Heart left ventricle (tissue), 16 donors: ENCODE results near the gene TBC1D5. TPM values are rescaled to one million over a fixed set of nuclear protein-coding genes. Genes with fewer than 3 reads are reported as not detected.
"Not testable (repeated sequence)": the region's sequence is repeated elsewhere in the genome, so short reads cannot be mapped to it uniquely, and the experiment has no call there.

Experiments
- ATAC-seq, 4 donors: fragments of 200-7000 bp; cut with Tn5 transposase; one replicate each; pipeline ENCODE4 v1.9.1; 2020 to 2022; ENCODE audit warnings: moderate library complexity in 4 of 4, mild to moderate bottlenecking in 3 of 4, moderate number of reproducible peaks in 1 of 4
- DNase-seq, 5 donors: peaks; one replicate each; pipeline ENCODE4 v3.0.0-alpha.2; 2020
- H3K27ac ChIP-seq, 12 donors: fragments of 200-600 bp; sonication (generic) in 4 of 12; one replicate each; pipeline versions ENCODE4 v1.5.0 to v1.8.0; 2016 to 2022; ENCODE audit warnings: mild to moderate bottlenecking in 2 of 12
- H3K27me3 ChIP-seq, 9 donors: fragments of 200-600 bp; sonication (generic) in 2 of 9; one replicate each; pipeline versions ENCODE4 v1.5.1 to v1.8.0; 2016 to 2022; ENCODE audit warnings: mild to moderate bottlenecking in 3 of 9
- H3K36me3 ChIP-seq, 9 donors: fragments of 200-600 bp; sonication (generic) in 2 of 9; one replicate each; pipeline versions ENCODE4 v1.5.0 to v1.8.0; 2018 to 2022; ENCODE audit warnings: mild to moderate bottlenecking in 2 of 9
- H3K4me1 ChIP-seq, 12 donors: fragments of 200-600 bp; sonication (generic) in 4 of 12; one replicate each; pipeline versions ENCODE4 v1.5.0 to v1.8.0; 2016 to 2022; ENCODE audit warnings: mild to moderate bottlenecking in 3 of 12
- H3K4me3 ChIP-seq, 12 donors: fragments of 200-600 bp; sonication (generic) in 4 of 12; one replicate each; pipeline versions ENCODE4 v1.5.0 to v1.8.0; 2017 to 2022; ENCODE audit warnings: mild to moderate bottlenecking in 9 of 12, moderate library complexity in 4 of 12
- H3K9me3 ChIP-seq, 12 donors: fragments of 200-600 bp; sonication (generic) in 4 of 12; one replicate each; pipeline versions ENCODE4 v1.5.0 to v1.8.0; 2016 to 2022; ENCODE audit warnings: mild to moderate bottlenecking in 1 of 12
- CTCF ChIP-seq, 12 donors: fragments of 200-600 bp; sonication (generic) in 4 of 12; IDR thresholded peaks; one replicate each; pipeline versions ENCODE4 v1.5.0 to v1.8.0; 2018 to 2022; ENCODE audit warnings: antibody characterized with exemption in 12 of 12, mild to moderate bottlenecking in 5 of 12
- POLR2A ChIP-seq, 2 donors: fragments of 450-650 bp; IDR thresholded peaks; one replicate each; pipeline ENCODE4 v1.6.1; 2017; ENCODE audit warnings: antibody characterized with exemption in 2 of 2, mild to moderate bottlenecking in 2 of 2, moderate library complexity in 2 of 2
- WGBS, 4 donors: extraction: QIAGEN DNeasy Blood & Tissue Kit in 2 of 4; methylation state at CpG; one replicate each; pipeline versions ENCODE4 v1.1.5 to v1.1.7; 2013 to 2018; 5-methylcytosine and 5-hydroxymethylcytosine counted together
- intact Hi-C, 10 donors: fragments of 100-400 bp; cut with DNase I; formaldehyde crosslinking; loops; one replicate each; pipeline versions ENCODE4 v1.11.1 to v1.14.2; 2022
- polyA plus RNA-seq, 2 donors: library from polyadenylated mRNA; stranded (reverse); fragments of 200-250 nt; gene quantifications; one replicate each; pipeline ENCODE4 v1.2.3, GENCODE V29; 2013
- total RNA-seq, 9 donors: library from RNA; depleted of rRNA in 2 of 9; stranded (reverse); fragments of >200 nt in 2 of 9; fragmentation: NEBNext Ultra II Directional in 3 of 9; extraction: Animal tissue kit (Norgen Biotek cat#: 25700) in 3 of 9; gene quantifications; one replicate each; pipeline versions ENCODE4 v1.1.0 to v1.2.4, GENCODE V29; 2016 to 2023
- donor health status: ischemic (EF 13 %, LVEDD 7.1; RV severe dilation, severe dysfunction).
- donor health status: healthy with polysubstance abuse.
- donor health status: DM: no; HTN: yes; CAD: no.
- donor health status: DM: no; HTN: no; CAD: no.
- donor health status: ischemic (EF 25% LVEDD 6.9; RV normal size, moderate dysfunction).
- donor health status: ischemic (EF 25% LVEDD 5.7; RV mildly dilated, moderate dysfunction).
- donor health status: healthy.
- donor health status: DM: yes; HTN: yes; CAD: no.
- donor health status: ischemic (EF 35%, LVEDD 5.7; RV mildly dilated, moderate dysfunction).
- donor health status: nonischemic (EF 11% LVEDD 7.7; RV severe dilation, severe dysfunction).
- donor health status: DM: yes; HTN: yes; CAD: no.
- donor health status: PGD.
- donor health status: ischemic (EF 29% LVEDD 5.4; RV normal size, mild dysfunction).
- donor health status: nonischemic (EF 23%, LVEDD 6.1; RV moderate dilation, normal function).

TBC1D5 gene
- total and polyA plus RNA-seq, 11 donors, result 5.8 to 48.3 (median 31.1) TPM

- TF ChIP-seq CTCF (IDR thresholded peaks at IDR 0.05), result no peak
- TF ChIP-seq POLR2A (IDR thresholded peaks at IDR 0.05), result no peak
- Histone ChIP-seq H3K36me3 (no peaks in the 10 kb centered on the region), H3K9me3 (no peaks in the 10 kb centered on the region), H3K27me3 (no peaks in the 10 kb centered on the region), H3K27ac (peak overlapping the region in 1 of 12 donors; percentile 98), H3K4me3 (no peak overlapping the region), H3K4me1 (peaks cover 0 to 51% (median 21%) of the 10 kb centered on the region in 12 donors)
- intact Hi-C loops, result no loop called here
- DNase-seq (no peak), ATAC-seq (no peak)
- WGBS, 4 donors, result 82 to 86% (median 84%) methylated on average over 2 of the region's 2 CpGs
These were observed 3.5 kb downstream of the TBC1D5 start for GRCh38 chr3:17738921-17739320.

GRCh38 chr3:17738219-17738618 is 4.2 kb downstream of the TBC1D5 start:
- ATAC-seq (no peak), DNase-seq (no peak)
- TF ChIP-seq POLR2A (IDR thresholded peaks at IDR 0.05), result no peak
- Histone ChIP-seq H3K4me1 (peaks cover 0 to 52% (median 19%) of the 10 kb centered on the region in 12 donors), H3K9me3 (no peaks in the 10 kb centered on the region), H3K27me3 (no peaks in the 10 kb centered on the region), H3K36me3 (no peaks in the 10 kb centered on the region), H3K4me3 (no peak overlapping the region), H3K27ac (no peak overlapping the region)
- 87 to 93% (median 91%) methylated on average over 2 of the region's 2 CpGs for WGBS, 4 donors
- intact Hi-C loops, result no loop called here

GRCh38 chr3:17737591-17737990 is 4.8 kb downstream of the TBC1D5 start:
- ATAC-seq (no peak), DNase-seq (no peak)
- H3K4me1 ChIP-seq, result peaks cover 0 to 53% (median 16%) of the 10 kb centered on the region in 12 donors
- no peak for TF ChIP-seq POLR2A (IDR thresholded peaks at IDR 0.05)
- TF ChIP-seq CTCF (IDR thresholded peaks at IDR 0.05), result no peak
- H3K36me3 ChIP-seq, result no peaks in the 10 kb centered on the region
- no peak overlapping the region for H3K4me3 ChIP-seq
- H3K27ac ChIP-seq, result no peak overlapping the region
- intact Hi-C loops, result no loop called here
- no peaks in the 10 kb centered on the region for H3K9me3 ChIP-seq
- no peaks in the 10 kb centered on the region for H3K27me3 ChIP-seq

GRCh38 chr3:17735362-17735761 is 7.1 kb downstream of the TBC1D5 start:
- H3K27me3 ChIP-seq, H3K27ac ChIP-seq, H3K4me3 ChIP-seq, H3K9me3 ChIP-seq, DNase-seq, H3K36me3 ChIP-seq, ATAC-seq, intact Hi-C loops: not testable (repeated sequence)
- peaks cover 0 to 42% (median 6%) of the 10 kb centered on the region in 12 donors for H3K4me1 ChIP-seq
- 96 to 99% (median 97%) methylated on average over 7 of the region's 7 CpGs for WGBS, 4 donors

GRCh38 chr3:17733768-17734167 is 8.7 kb downstream of the TBC1D5 start:
- H3K27ac ChIP-seq, result peak overlapping the region in 1 of 12 donors; percentile 47
- H3K36me3 ChIP-seq, result peaks cover 0 to 4% (median 0%) of the 10 kb centered on the region in 9 donors
- no peak for ATAC-seq

More at GRCh38 chr3:17733768-17734167, 8.7 kb downstream of the TBC1D5 start:
- no peaks in the 10 kb centered on the region for H3K27me3 ChIP-seq
- intact Hi-C loops, result no loop called here
- H3K9me3 ChIP-seq, result peaks cover 0 to 9% (median 0%) of the 10 kb centered on the region in 12 donors
- no peak for DNase-seq
- no peak for TF ChIP-seq CTCF (IDR thresholded peaks at IDR 0.05)
- no peak for TF ChIP-seq POLR2A (IDR thresholded peaks at IDR 0.05)
- 94 to 98% (median 96%) methylated on average over 2 of the region's 2 CpGs for WGBS, 4 donors
- peaks cover 0 to 31% (median 1%) of the 10 kb centered on the region in 12 donors for H3K4me1 ChIP-seq
- no peak overlapping the region for H3K4me3 ChIP-seq
